Transverse colon (tissue), 4 donors: ENCODE measurements around the gene PCBD2. TPM values are rescaled to one million over a fixed set of nuclear protein-coding genes. Genes with fewer than 3 reads are reported as not detected.

Experiments
- DNase-seq: peaks from one replicate; pipeline ENCODE4 v3.0.0-alpha.2; 2019
- H3K27ac ChIP-seq, 4 donors: fragments of 200-600 bp; sonication (generic); 2 replicates each; pipeline ENCODE4 v1.5.1; 2016 to 2018; ENCODE audit warnings: inconsistent platforms in 4 of 4
- H3K27me3 ChIP-seq: fragments of 200-600 bp; sonication (generic); 2 replicates; pipeline ENCODE4 v1.5.1; 2017; ENCODE audit warnings: inconsistent platforms
- H3K36me3 ChIP-seq, 4 donors: fragments of 200-600 bp; sonication (generic); 2 replicates each; pipeline ENCODE4 v1.5.1; 2017 to 2019; ENCODE audit warnings: inconsistent platforms in 4 of 4
- H3K4me1 ChIP-seq, 4 donors: fragments of 200-600 bp; sonication (generic); 2 replicates each; pipeline ENCODE4 v1.5.1; 2017 to 2020; ENCODE audit warnings: inconsistent platforms in 4 of 4
- H3K4me3 ChIP-seq, 4 donors: fragments of 200-600 bp; sonication (generic); 1 replicate in 1 of 4; 2 replicates in 3 of 4; pipeline versions ENCODE4 v1.5.1 to v1.6.1; 2017 to 2019; ENCODE audit warnings: inconsistent platforms in 4 of 4
- H3K9me3 ChIP-seq, 2 donors: fragments of 200-600 bp; sonication (generic); 2 replicates each; pipeline ENCODE4 v1.5.1; 2017 to 2019; ENCODE audit warnings: inconsistent platforms in 2 of 2
- EP300 ChIP-seq: sonication (generic); formaldehyde crosslinking; IDR thresholded peaks from one replicate; pipeline ENCODE4 v1.6.1; 2017; ENCODE audit warnings: antibody characterized with exemption, low read depth
- POLR2A ChIP-seq: fragments of 450-650 bp; IDR thresholded peaks from one replicate; pipeline ENCODE4 v1.6.1; 2016; ENCODE audit warnings: antibody characterized with exemption, mild to moderate bottlenecking, moderate library complexity
- POLR2AphosphoS5 ChIP-seq, 3 donors: sonication (generic); formaldehyde crosslinking; IDR thresholded peaks; one replicate each; pipeline ENCODE4 v1.6.1; 2016; ENCODE audit warnings: antibody characterized with exemption in 3 of 3
- WGBS, 2 donors: methylation state at CpG; one replicate each; pipeline ENCODE4 v1.1.5; 2018; ENCODE audit warnings: low coverage in 1 of 2; 5-methylcytosine and 5-hydroxymethylcytosine counted together
- in situ Hi-C, 4 donors: fragments of 200-750 bp; cut with MboI; loops; one replicate each; pipeline versions ENCODE4 v1.15.0 to v1.15.1; 2017; ENCODE audit warnings: low sequenced_read_pairs in 3 of 4, low pct_ligation_motif_present in 1 of 4, low pct_unique_long_range_greater_than_20kb in 1 of 4
- intact Hi-C: fragments of 100-400 bp; cut with DNase I; formaldehyde crosslinking; loops from one replicate; pipeline ENCODE4 v1.15.1; 2023; ENCODE audit warnings: low total_unique reads
- total RNA-seq, 4 donors: library from RNA; depleted of rRNA; stranded (reverse); fragments of >200 nt; gene quantifications; one replicate each; pipeline ENCODE4 v1.1.0, GENCODE V29; 2016
- TF ChIP-seq, protein P1 (sequence below), 5 experiments: fragments of 200-600 bp in 3 of 5; fragments of 450-650 bp in 2 of 5; sonication (generic) in 3 of 5; IDR thresholded peaks; 1 replicate in 2 of 5; 2 replicates in 3 of 5; pipeline ENCODE4 v1.5.1; 2016 to 2017; ENCODE audit warnings: antibody characterized with exemption in 5 of 5, inconsistent platforms in 3 of 5, mild to moderate bottlenecking in 2 of 5, moderate library complexity in 1 of 5

The PCBD2 gene
- total RNA-seq, 4 donors from 2014 or later, result 6.4 to 28.9 (median 11.6) TPM

GRCh38 chr5:134911285-134912206, 6.6 kb downstream of the PCBD2 start:
- TF ChIP-seq POLR2A (no peak), EP300 (no peak), POLR2AphosphoS5 (IDR thresholded peaks at IDR 0.05) (no peak)
- TF ChIP-seq, protein P1, sequence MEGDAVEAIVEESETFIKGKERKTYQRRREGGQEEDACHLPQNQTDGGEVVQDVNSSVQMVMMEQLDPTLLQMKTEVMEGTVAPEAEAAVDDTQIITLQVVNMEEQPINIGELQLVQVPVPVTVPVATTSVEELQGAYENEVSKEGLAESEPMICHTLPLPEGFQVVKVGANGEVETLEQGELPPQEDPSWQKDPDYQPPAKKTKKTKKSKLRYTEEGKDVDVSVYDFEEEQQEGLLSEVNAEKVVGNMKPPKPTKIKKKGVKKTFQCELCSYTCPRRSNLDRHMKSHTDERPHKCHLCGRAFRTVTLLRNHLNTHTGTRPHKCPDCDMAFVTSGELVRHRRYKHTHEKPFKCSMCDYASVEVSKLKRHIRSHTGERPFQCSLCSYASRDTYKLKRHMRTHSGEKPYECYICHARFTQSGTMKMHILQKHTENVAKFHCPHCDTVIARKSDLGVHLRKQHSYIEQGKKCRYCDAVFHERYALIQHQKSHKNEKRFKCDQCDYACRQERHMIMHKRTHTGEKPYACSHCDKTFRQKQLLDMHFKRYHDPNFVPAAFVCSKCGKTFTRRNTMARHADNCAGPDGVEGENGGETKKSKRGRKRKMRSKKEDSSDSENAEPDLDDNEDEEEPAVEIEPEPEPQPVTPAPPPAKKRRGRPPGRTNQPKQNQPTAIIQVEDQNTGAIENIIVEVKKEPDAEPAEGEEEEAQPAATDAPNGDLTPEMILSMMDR (IDR thresholded peaks at IDR 0.05), result no peak
- Histone ChIP-seq H3K9me3 (no peaks in the 10 kb centered on the region), H3K27ac (no peak overlapping the region), H3K36me3 (peaks cover 0 to 19% (median 8%) of the 10 kb centered on the region in 4 donors), H3K4me1 (no peaks in the 10 kb centered on the region), H3K27me3 (no peaks in the 10 kb centered on the region), H3K4me3 (no peak overlapping the region)
- no peak for DNase-seq
- 87 to 100% methylated on average over 1 to 8 of the region's 8 CpGs for WGBS, 2 donors
- intact Hi-C loops, result no loop called here
- in situ Hi-C loops, result loop anchor here in 1 of 4 donors (25.0 kb wide), 1 partner anchor 174 kb away; the partner anchor contains the start of gene CAMLG

DNA sequence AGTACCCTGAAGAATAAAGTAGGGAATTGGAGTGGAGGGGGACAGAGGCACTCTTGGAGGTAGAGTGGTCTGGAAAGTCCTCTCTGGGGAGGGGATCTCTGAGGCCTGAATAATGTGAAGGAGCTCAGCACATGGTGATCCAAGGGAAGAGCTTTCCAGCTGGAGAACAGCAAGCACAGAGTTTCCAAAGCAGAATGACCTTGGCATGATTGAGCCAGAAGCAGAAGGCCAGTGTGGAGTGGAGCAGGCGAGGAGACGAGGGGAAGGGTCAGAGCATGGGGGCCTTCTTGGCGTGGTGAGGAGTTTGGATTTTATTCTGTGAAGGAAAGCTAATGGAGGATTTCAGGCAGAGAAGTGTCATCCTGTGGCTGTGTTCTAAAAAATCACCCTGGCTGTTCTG, 8.3 kb downstream of the PCBD2 start:
- in situ Hi-C loops, result loop anchor here in 1 of 4 donors (25.0 kb wide), 1 partner anchor 176 kb away; the partner anchor contains the start of gene CAMLG
- no peak for TF ChIP-seq POLR2AphosphoS5 (IDR thresholded peaks at IDR 0.05)
- no peak for TF ChIP-seq EP300
- TF ChIP-seq, protein P1 (IDR thresholded peaks at IDR 0.05), result no peak
- TF ChIP-seq POLR2A, result no peak

DNA sequence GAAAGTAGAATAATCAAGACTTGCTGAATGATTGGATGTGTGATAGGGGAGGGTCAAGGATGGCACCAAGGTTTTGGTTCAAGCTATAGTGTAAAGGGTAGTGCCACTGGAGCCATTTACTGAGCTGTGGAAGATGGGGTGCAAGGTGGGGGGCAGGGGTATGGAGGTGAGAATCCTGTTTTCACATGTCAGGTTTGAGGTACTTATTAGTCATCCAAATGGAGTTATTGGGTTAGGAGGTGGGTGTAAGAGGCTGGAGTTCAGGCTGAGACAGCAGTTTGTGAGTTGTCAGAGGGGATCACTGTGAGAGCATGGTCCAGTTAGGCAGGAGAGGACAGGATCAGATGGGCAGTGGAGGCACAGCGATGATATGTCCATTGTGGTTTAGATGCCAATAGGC, 8.9 kb downstream of the PCBD2 start:
- Histone ChIP-seq H3K4me1 (peaks cover 0 to 4% (median 0%) of the 10 kb centered on the region in 4 donors), H3K9me3 (no peaks in the 10 kb centered on the region), H3K27me3 (no peaks in the 10 kb centered on the region), H3K27ac (no peak overlapping the region), H3K4me3 (no peak overlapping the region), H3K36me3 (peaks cover 0 to 19% (median 8%) of the 10 kb centered on the region in 4 donors)
- intact Hi-C loops (no loop called here), in situ Hi-C loops (loop anchor here in 1 of 4 donors (25.0 kb wide), 1 partner anchor 176 kb away; the partner anchor contains the start of gene CAMLG)
- 100% methylated on average over 1 of the region's 1 CpG for WGBS, 2 donors
- no peak for TF ChIP-seq POLR2AphosphoS5 (IDR thresholded peaks at IDR 0.05)
- no peak for TF ChIP-seq POLR2A
- TF ChIP-seq EP300, result no peak
- TF ChIP-seq, protein P1 (IDR thresholded peaks at IDR 0.05), result no peak
- DNase-seq, result no peak

More for the DNA sequence above, 8.3 kb downstream of the PCBD2 start:
- H3K36me3 ChIP-seq, result peaks cover 0 to 19% (median 8%) of the 10 kb centered on the region in 4 donors
- DNase-seq, result no peak
- no peak overlapping the region for H3K4me3 ChIP-seq
- H3K27ac ChIP-seq, result no peak overlapping the region
- H3K27me3 ChIP-seq, result no peaks in the 10 kb centered on the region
- 90 to 100% methylated on average over 1 to 3 of the region's 3 CpGs for WGBS, 2 donors
- intact Hi-C loops, result no loop called here
- H3K4me1 ChIP-seq, result peaks cover 0 to 4% (median 0%) of the 10 kb centered on the region in 4 donors
- H3K9me3 ChIP-seq, result no peaks in the 10 kb centered on the region

GRCh38 chr5:134917070-134917815, 12.3 kb downstream of the PCBD2 start:
- in situ Hi-C loops, result loop anchor here in 1 of 4 donors (25.0 kb wide), 1 partner anchor 180 kb away; the partner anchor contains the start of gene CAMLG
- no peak for DNase-seq

More at GRCh38 chr5:134917070-134917815, 12.3 kb downstream of the PCBD2 start:
- H3K27me3 ChIP-seq, result no peaks in the 10 kb centered on the region
- H3K4me3 ChIP-seq, result no peak overlapping the region
- H3K36me3 ChIP-seq, result peaks cover 0 to 15% (median 6%) of the 10 kb centered on the region in 4 donors
- H3K9me3 ChIP-seq, result no peaks in the 10 kb centered on the region
- TF ChIP-seq POLR2AphosphoS5 (IDR thresholded peaks at IDR 0.05) (no peak), EP300 (no peak), POLR2A (no peak)
- TF ChIP-seq, protein P1 (IDR thresholded peaks at IDR 0.05), result peak in 3 of 5 experiments; percentile 22 to 36 (median 25)
- H3K4me1 ChIP-seq, result peaks cover 0 to 4% (median 0%) of the 10 kb centered on the region in 4 donors
- no peak overlapping the region for H3K27ac ChIP-seq
- intact Hi-C loops, result no loop called here
- WGBS, 2 donors, result 64 to 81% methylated on average over 4 to 10 of the region's 10 CpGs
